GM23248 (cell line): ENCODE data around the gene SLC29A1. TPM values are rescaled to one million over a fixed set of nuclear protein-coding genes. Genes with fewer than 3 reads are reported as not detected.

Source experiments
- DNase-seq: peaks from one replicate; pipeline ENCODE4 v3.0.0-alpha.2; 2015
- H2AFZ ChIP-seq: fragments of 200-600 bp; sonication (generic); 2 replicates; pipeline ENCODE4 v1.6.1; 2016; ENCODE audit warnings: antibody characterized with exemption
- H3F3A ChIP-seq: fragments of 200-600 bp; sonication (generic); 2 replicates; pipeline ENCODE4 v1.6.1; 2016; ENCODE audit warnings: mild to moderate bottlenecking, antibody characterized with exemption, mixed run types; ENCODE audit not compliant: insufficient read depth
- H3K27ac ChIP-seq: fragments of 200-600 bp; sonication (generic); 2 replicates; pipeline ENCODE4 v1.5.1; 2016; ENCODE audit warnings: mild to moderate bottlenecking
- H3K27me3 ChIP-seq: fragments of 200-600 bp; sonication (generic); replicated peaks from 2 replicates; pipeline ENCODE4 v1.6.1; 2016; ENCODE audit warnings: mild to moderate bottlenecking; ENCODE audit not compliant: insufficient read depth
- H3K36me3 ChIP-seq: fragments of 200-600 bp; sonication (generic); 2 replicates; pipeline ENCODE4 v1.6.1; 2016; ENCODE audit warnings: low read depth, mild to moderate bottlenecking
- H3K4me1 ChIP-seq: fragments of 200-600 bp; sonication (generic); 2 replicates; pipeline ENCODE4 v1.6.1; 2016; ENCODE audit warnings: mild to moderate bottlenecking; ENCODE audit not compliant: insufficient read depth
- H3K4me2 ChIP-seq: fragments of 200-600 bp; sonication (generic); one replicate; pipeline ENCODE4 v1.6.1; 2016; ENCODE audit warnings: mild to moderate bottlenecking; ENCODE audit not compliant: unreplicated experiment
- H3K4me3 ChIP-seq: fragments of 200-600 bp; sonication (generic); 2 replicates; pipeline ENCODE4 v1.5.1; 2016; ENCODE audit warnings: mild to moderate bottlenecking
- H3K79me2 ChIP-seq: fragments of 200-600 bp; sonication (generic); 2 replicates; pipeline ENCODE4 v1.6.1; 2016; ENCODE audit warnings: mild to moderate bottlenecking; ENCODE audit not compliant: insufficient read depth
- H3K9ac ChIP-seq: fragments of 200-600 bp; sonication (generic); 2 replicates; pipeline ENCODE4 v1.6.1; 2016; ENCODE audit warnings: mild to moderate bottlenecking
- H3K9me2 ChIP-seq: fragments of 200-600 bp; sonication (generic); 2 replicates; pipeline ENCODE4 v1.6.1; 2016; ENCODE audit warnings: mixed run types, mild to moderate bottlenecking, moderate library complexity; ENCODE audit not compliant: insufficient read depth
- H3K9me3 ChIP-seq: fragments of 200-600 bp; sonication (generic); one replicate; pipeline ENCODE4 v1.6.1; 2017; ENCODE audit warnings: low read depth
- H4K20me1 ChIP-seq: fragments of 200-600 bp; sonication (generic); 2 replicates; pipeline ENCODE4 v1.6.0; 2016; ENCODE audit not compliant: insufficient read depth
- EZH2 ChIP-seq: fragments of 200-600 bp; sonication (generic); IDR thresholded peaks from 2 replicates; pipeline ENCODE4 v1.6.1; 2018; ENCODE audit warnings: antibody characterized with exemption, mild to moderate bottlenecking; ENCODE audit not compliant: insufficient read depth, poor library complexity, severe bottlenecking
- EZH2phosphoT487 ChIP-seq: fragments of 200-600 bp; sonication (generic); IDR thresholded peaks from 2 replicates; pipeline ENCODE4 v1.6.1; 2018; ENCODE audit warnings: antibody characterized with exemption, moderate library complexity, mild to moderate bottlenecking, low read depth; ENCODE audit not compliant: insufficient read depth
- WGBS, 2 experiments: methylation state at CpG; one replicate each; pipeline ENCODE4 v1.1.6; 2015 to 2017; ENCODE audit warnings: low lambda C conversion rate in 2 of 2, low coverage in 1 of 2; ENCODE audit errors: missing lambda C conversion rate in 2 of 2; 5-methylcytosine and 5-hydroxymethylcytosine counted together
- in situ Hi-C: fragments of 300-500 bp; cut with MboI; formaldehyde crosslinking; loops from 2 replicates; pipeline ENCODE4 v1.15.0; 2020
- polyA plus RNA-seq: library from polyadenylated mRNA; unstranded; fragments of >200 nt; fragmentation: Nextera tagmentation; extraction: Ambion mirVana; gene quantifications from 2 replicates; pipeline ENCODE4 v1.2.1, GENCODE V29; 2016
- total RNA-seq: library from RNA; depleted of rRNA; stranded (reverse); fragments of >200 nt; shearing (Covaris generic); gene quantifications from 2 replicates; pipeline ENCODE4 v1.2.3, GENCODE V29; 2014

The SLC29A1 gene
- total and polyA plus RNA-seq, 2 experiments from 2014 or later, result 12.2 to 18.4 TPM

DNA sequence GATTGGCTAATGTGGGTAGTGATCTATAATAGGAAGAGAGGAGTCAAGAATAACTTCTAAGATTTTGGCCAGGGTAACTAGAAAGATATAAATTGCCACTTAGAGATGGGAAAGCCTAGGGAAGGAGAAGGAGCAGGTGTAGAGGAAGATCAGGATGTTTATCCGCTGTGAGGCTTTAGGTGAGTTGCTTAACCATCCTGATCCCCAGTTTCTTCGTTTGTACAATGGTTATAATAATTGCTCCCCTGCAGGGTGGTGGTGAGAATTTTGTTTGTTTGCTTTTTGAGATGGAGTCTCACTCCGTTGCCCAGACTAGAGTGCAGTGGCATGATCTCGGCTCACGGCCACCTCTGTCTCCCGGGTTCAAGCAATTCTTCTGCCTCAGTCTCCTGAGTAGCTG, 9.1 kb upstream of the SLC29A1 start:
- no peak for TF ChIP-seq EZH2phosphoT487
- TF ChIP-seq EZH2, result no peak
- H3K4me2 ChIP-seq, result no peak overlapping the region
- H3F3A ChIP-seq, result peaks cover 6% of the 10 kb centered on the region
- H3K27ac ChIP-seq, result no peak overlapping the region
- no peak overlapping the region for H3K9ac ChIP-seq
- in situ Hi-C loops, result no loop called here
- no peaks in the 10 kb centered on the region for H3K79me2 ChIP-seq
- H3K36me3 ChIP-seq, result no peaks in the 10 kb centered on the region
- no peak for DNase-seq
- WGBS, 2 experiments, result 82 to 83% methylated on average over 6 of the region's 6 CpGs
- H3K9me2 ChIP-seq, result no peaks in the 10 kb centered on the region
- H3K4me3 ChIP-seq, result no peak overlapping the region
- no peaks in the 10 kb centered on the region for H4K20me1 ChIP-seq
- peaks cover 9% of the 10 kb centered on the region for H3K4me1 ChIP-seq
- no peak overlapping the region for H2AFZ ChIP-seq
- no peaks in the 10 kb centered on the region for H3K9me3 ChIP-seq
- H3K27me3 ChIP-seq, result peaks cover 5% of the 10 kb centered on the region; the same call in 1 of the 2 replicates

DNA sequence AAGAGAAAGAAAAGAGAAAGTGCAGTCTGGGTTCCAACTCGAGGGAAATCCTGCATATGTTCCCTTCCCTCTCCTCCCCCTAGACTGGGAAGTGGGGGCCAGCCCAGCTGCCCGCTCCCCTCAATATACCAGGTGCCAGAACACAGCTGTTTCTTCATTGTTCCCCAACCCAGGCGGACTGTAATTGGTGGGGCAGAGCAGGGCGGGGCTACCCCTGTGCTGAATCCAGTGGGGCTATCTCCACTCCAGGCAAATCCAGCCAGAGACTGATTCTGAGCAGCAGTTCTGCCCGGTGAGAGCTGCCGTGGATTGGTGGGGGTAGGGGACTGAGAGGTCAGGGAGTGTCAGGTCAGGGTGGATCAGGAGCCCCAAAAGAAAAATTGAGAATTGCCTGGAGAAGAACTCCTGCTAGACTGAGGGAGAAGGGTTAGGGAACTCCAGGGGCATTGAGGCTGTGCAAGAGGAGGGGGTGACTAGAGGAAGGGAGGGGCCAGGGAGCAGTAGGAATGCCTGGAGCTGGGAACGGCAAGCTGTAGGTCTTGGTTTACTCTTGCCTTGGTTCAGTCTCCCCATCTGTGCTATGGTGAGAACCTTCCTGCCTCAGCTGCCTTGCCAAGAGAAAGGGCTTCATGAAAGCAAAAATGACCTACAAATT, 6.6 kb upstream of the SLC29A1 start, which contains the start of gene MYMX:
MYMX (plus strand) TSS at position 250 of the 655 bp plus-strand sequence. CDS start 546 bp downstream, outside the sequence.
- H3K4me1 ChIP-seq, result peaks cover 19% of the 10 kb centered on the region
- no peaks in the 10 kb centered on the region for H3K36me3 ChIP-seq
- H3K4me3 ChIP-seq, result no peak within 1 kb of the TSS
- peaks cover 12% of the 10 kb centered on the region for H3F3A ChIP-seq
- H3K9me3 ChIP-seq, result no peaks in the 10 kb centered on the region
- TF ChIP-seq EZH2phosphoT487 (no peak), EZH2 (no peak)
- no peaks in the 10 kb centered on the region for H3K9me2 ChIP-seq
- H3K4me2 ChIP-seq, result no peak within 1 kb of the TSS
- WGBS, 2 experiments, result 17 to 21% methylated on average over 7 of the region's 7 CpGs
- H3K27me3 ChIP-seq, result peaks cover 5% of the 10 kb centered on the region; the same call in 1 of the 2 replicates
- no peaks in the 10 kb centered on the region for H4K20me1 ChIP-seq
- H3K27ac ChIP-seq, result no peak within 1 kb of the TSS
- in situ Hi-C loops, result no loop called here
- H2AFZ ChIP-seq, result peak within 1 kb of the TSS; percentile 49; the same call in 1 of the 2 replicates
- H3K9ac ChIP-seq, result no peak within 1 kb of the TSS
- no peaks in the 10 kb centered on the region for H3K79me2 ChIP-seq
- no peak for DNase-seq

DNA sequence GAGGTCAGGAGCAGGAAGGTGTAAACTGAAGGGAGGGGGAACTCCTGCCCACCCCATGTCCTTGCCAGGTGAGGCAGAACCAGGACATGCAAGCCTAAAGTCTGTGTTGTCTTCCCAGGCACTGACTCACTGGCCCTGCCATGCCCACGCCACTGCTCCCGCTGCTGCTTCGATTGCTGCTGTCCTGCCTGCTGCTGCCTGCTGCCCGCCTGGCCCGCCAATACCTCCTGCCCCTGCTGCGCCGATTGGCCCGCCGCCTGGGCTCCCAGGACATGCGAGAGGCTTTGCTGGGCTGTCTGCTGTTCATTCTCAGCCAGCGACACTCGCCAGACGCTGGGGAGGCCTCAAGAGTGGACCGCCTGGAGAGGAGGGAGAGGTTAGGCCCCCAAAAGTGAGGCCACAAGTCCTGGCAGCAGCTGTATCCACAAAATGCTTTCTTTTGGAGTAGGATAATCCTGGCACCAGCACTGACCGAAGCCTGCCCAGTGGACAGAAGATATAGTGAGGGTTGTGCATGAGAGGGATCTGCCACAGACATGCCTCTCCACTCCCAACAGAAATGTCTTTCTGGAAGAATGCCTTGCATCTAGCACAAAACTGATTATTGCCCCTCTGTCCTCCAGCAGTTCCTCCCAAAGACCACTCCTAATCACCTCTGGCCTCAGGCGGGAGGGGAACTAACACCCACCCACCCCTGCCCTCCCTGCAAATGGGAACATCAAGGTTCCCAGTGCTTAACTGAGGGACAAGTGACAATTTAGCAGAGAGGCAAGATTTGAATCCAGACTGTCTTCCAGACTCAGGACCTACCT, 5.9 kb upstream of the SLC29A1 start:
- DNase-seq, result peak; percentile 84
- Histone ChIP-seq H3K27ac (no peak overlapping the region), H3K4me1 (peaks cover 21% of the 10 kb centered on the region), H4K20me1 (no peaks in the 10 kb centered on the region), H3K4me3 (no peak overlapping the region), H3K9me2 (no peaks in the 10 kb centered on the region), H3F3A (peaks cover 12% of the 10 kb centered on the region), H3K9me3 (no peaks in the 10 kb centered on the region), H2AFZ (peak overlapping the region; percentile 49; the same call in 1 of the 2 replicates), H3K27me3 (peaks cover 5% of the 10 kb centered on the region; the same call in 1 of the 2 replicates), H3K9ac (no peak overlapping the region), H3K79me2 (no peaks in the 10 kb centered on the region), H3K36me3 (no peaks in the 10 kb centered on the region), H3K4me2 (no peak overlapping the region)
- in situ Hi-C loops, result no loop called here
- 21 to 22% methylated on average over 16 of the region's 16 CpGs for WGBS, 2 experiments
- TF ChIP-seq EZH2phosphoT487 (no peak), EZH2 (no peak)

DNA sequence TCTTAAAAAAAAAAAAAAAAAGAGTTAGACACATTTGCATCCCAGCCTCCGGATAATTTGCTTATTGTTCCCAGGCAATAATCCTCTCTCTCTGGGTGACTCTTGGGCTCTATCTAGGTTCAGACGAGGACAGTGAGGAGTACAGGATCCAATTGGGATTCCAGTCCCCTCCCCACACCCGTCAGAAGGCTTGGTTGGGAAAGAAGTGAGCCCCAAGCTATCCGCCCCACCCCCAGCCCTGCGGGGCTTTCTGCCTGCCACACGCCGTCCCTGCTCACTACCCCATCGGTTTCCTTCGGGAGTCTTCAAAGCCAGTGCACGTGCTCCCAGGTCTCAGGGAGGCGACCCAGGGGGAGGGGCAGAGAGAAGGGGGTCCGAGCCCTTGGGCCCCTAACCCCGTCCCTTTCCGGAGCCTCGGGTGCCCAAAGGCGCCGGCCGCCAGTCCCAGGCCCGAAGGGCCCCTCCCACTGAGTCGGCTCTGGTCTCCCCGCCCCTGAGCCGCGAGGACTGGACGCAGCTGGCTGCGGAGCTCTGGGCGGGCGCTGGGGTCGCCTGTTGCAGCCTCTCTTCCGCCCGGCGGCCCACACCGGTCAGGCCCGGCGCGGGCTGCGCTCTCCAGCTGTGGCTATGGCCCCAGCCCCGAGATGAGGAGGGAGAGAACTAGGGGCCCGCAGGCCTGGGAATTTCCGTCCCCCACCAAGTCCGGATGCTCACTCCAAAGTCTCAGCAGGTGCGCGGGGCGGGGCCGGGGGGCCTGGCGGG, 4.2 kb upstream of the SLC29A1 start:
- peak overlapping the region; percentile 64 for H3K4me3 ChIP-seq
- no peak overlapping the region for H3K27ac ChIP-seq
- peak overlapping the region; percentile 78 for H3K4me2 ChIP-seq
- H3K27me3 ChIP-seq, result no peaks in the 10 kb centered on the region
- no peaks in the 10 kb centered on the region for H3K9me3 ChIP-seq
- peak overlapping the region; percentile 77 for H2AFZ ChIP-seq
- TF ChIP-seq EZH2phosphoT487 (no peak), EZH2 (no peak)
- no peaks in the 10 kb centered on the region for H4K20me1 ChIP-seq
- DNase-seq, result peak; percentile 73
- peak overlapping the region; percentile 49 for H3K9ac ChIP-seq
- peaks cover 21% of the 10 kb centered on the region for H3K4me1 ChIP-seq
- 3 to 4% methylated on average over 28 to 45 of the region's 45 CpGs for WGBS, 2 experiments
- in situ Hi-C loops, result no loop called here
- H3K9me2 ChIP-seq, result no peaks in the 10 kb centered on the region
- H3K79me2 ChIP-seq, result no peaks in the 10 kb centered on the region
- no peaks in the 10 kb centered on the region for H3K36me3 ChIP-seq
- peaks cover 13% of the 10 kb centered on the region for H3F3A ChIP-seq
